ENCODE data around the gene VAV3. TPM values are rescaled to one million over a fixed set of nuclear protein-coding genes. Genes with fewer than 3 reads are reported as not detected.

The VAV3 gene
- total and polyA plus RNA-seq, 2 of the 8 experiments (the other 6 are each of a cell fraction or from before 2014, with no cell fraction given) = 2.9 to 7.9 TPM

DNA sequence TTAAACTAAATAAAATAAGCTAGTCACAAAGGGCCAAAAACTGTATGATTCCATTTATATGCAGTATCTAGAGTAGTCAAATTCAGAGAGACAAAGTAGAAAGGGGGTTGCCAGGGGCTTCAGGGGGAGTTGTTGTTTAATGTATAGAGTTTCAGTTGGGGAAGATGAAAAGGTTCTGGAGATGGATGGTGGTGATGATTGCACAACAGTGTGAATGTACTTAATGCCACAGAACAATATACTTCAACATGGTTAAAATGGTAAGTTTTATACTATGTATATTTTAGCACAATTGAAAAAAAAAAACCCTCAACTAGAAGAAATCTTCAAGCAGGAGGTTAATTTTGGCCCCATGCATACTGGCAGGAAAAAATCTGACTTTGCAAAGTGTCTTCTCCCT, 24.3 kb downstream of the VAV3 start:
- Histone ChIP-seq H2BK12ac (ENCODE audit: low read depth, low read length) (no peak overlapping the region), H2BK20ac (ENCODE audit: low read length) (no peak overlapping the region), H3K36me3 (ENCODE audit: control insufficient read depth in 2 of 4, insufficient read depth in 4 of 4, low read length in 3 of 4) (no peaks in the 10 kb centered on the region), H3K23ac (ENCODE audit: insufficient read length) (no peak overlapping the region), H4K8ac (ENCODE audit: extremely low read depth, insufficient read depth, low read length) (no peak overlapping the region), H2AK5ac (ENCODE audit: low read depth, low read length) (no peak overlapping the region), H4K20me1 (replicated peaks in 1 of 2; ENCODE audit: control insufficient read depth in 1 of 2, insufficient read depth in 2 of 2, low read length in 2 of 2) (no peaks in the 10 kb centered on the region), H2BK5ac (ENCODE audit: low read depth, low read length) (no peak overlapping the region), H3K4me3 (ENCODE audit: extremely low read depth in 1 of 4, insufficient read depth in 2 of 4, low read depth in 3 of 4, low read length in 4 of 4) (no peak overlapping the region), H3K14ac (ENCODE audit: insufficient read length) (no peak overlapping the region), H3K27me3 (replicated peaks in 1 of 4; ENCODE audit: control insufficient read depth in 3 of 4, extremely low read depth in 1 of 4, insufficient read depth in 3 of 4, low read length in 3 of 4) (no peaks in the 10 kb centered on the region), H2BK15ac (ENCODE audit: low read length) (no peak overlapping the region), H3K79me1 (ENCODE audit: low read depth, low read length) (no peaks in the 10 kb centered on the region), H4K91ac (replicated peaks; ENCODE audit: insufficient read length, low read length) (no peak overlapping the region), H3K9ac (replicated peaks in 1 of 4; ENCODE audit: extremely low read depth in 1 of 4, low read depth in 3 of 4, low read length in 3 of 4) (no peak overlapping the region), H3K79me2 (ENCODE audit: control insufficient read depth in 1 of 2, insufficient read depth in 2 of 2, low read length in 2 of 2) (no peaks in the 10 kb centered on the region), H2AFZ (ENCODE audit: low read length) (no peak overlapping the region), H3K4me1 (replicated peaks in 1 of 4; ENCODE audit: control insufficient read depth in 3 of 4, insufficient read depth in 4 of 4, low read length in 3 of 4) (peaks cover 2 to 11% (median 6%) of the 10 kb centered on the region in 4 experiments; a peak in 5 of 7 replicates), H3K4me2 (ENCODE audit: insufficient read depth in 1 of 2, low read depth in 2 of 2, low read length in 2 of 2) (no peak overlapping the region), H3K9me3 (ENCODE audit: insufficient read depth in 2 of 2, low read depth in 1 of 2, low read length in 1 of 2) (no peaks in the 10 kb centered on the region), H3K18ac (ENCODE audit: extremely low read depth, low read length) (no peak overlapping the region), H2BK120ac (replicated peaks; ENCODE audit: low read depth, low read length) (no peak overlapping the region), H3K4ac (replicated peaks; ENCODE audit: insufficient read length, low read depth, low read length) (no peak overlapping the region), H3K23me2 (ENCODE audit: low read depth, low read length) (no peaks in the 10 kb centered on the region), H3K56ac (replicated peaks; ENCODE audit: insufficient read length, low read depth, low read length) (no peak overlapping the region), H4K5ac (ENCODE audit: insufficient read length, low read depth, low read length) (no peak overlapping the region), H3K27ac (ENCODE audit: low read depth, low read length) (no peak overlapping the region)
- ChIA-PET CTCF (ENCODE audit: partially characterized antibody) (interaction anchor here (0.6 to 1.0 kb wide), 4 partner anchors 18 to 170 kb away, joined by 3 read pairs; no protein-coding TSS in a partner anchor), POLR2A (ENCODE audit: partially characterized antibody) (interaction anchor here (0.7 kb wide), 1 partner anchor 46 kb away, joined by 3 read pairs; no protein-coding TSS in a partner anchor)
- FAIRE-seq (no peak), DNase-seq (ENCODE audit: low read depth in 1 of 2, low spot score in 2 of 2) (no peak)
- no peak for TF ChIP-seq RBBP5 (IDR thresholded peaks at IDR 0.05; ENCODE audit: borderline replicate concordance, low read depth, low read length)
- no peak for TF ChIP-seq POLR2AphosphoS5 (IDR thresholded peaks at IDR 0.05; ENCODE audit: low read depth, low read length)
- no peak for TF ChIP-seq SRF (IDR thresholded peaks at IDR 0.05; ENCODE audit: low read depth, low read length)
- no peak for TF ChIP-seq YY1 (IDR thresholded peaks at IDR 0.05; ENCODE audit: low read depth, low read length)
- TF ChIP-seq TEAD4 (IDR thresholded peaks at IDR 0.05; ENCODE audit: low read depth, low read length) = no peak
- no peak for TF ChIP-seq EGR1 (IDR thresholded peaks at IDR 0.05; ENCODE audit: borderline replicate concordance, low read depth, low read length)
- no peak for TF ChIP-seq FOSL1 (IDR thresholded peaks at IDR 0.05; ENCODE audit: insufficient read depth, low read depth, low read length)
- no peak for TF ChIP-seq SP4 (IDR thresholded peaks at IDR 0.05; ENCODE audit: low read length)
- no peak for TF ChIP-seq RXRA (IDR thresholded peaks at IDR 0.05; ENCODE audit: insufficient read depth, low read depth, low read length)
- TF ChIP-seq POLR2A (IDR thresholded peaks at IDR 0.05; ENCODE audit: control extremely low read depth in 1 of 2, low read depth in 2 of 2, low read length in 2 of 2) = no peak
- no peak for TF ChIP-seq ASH2L (IDR thresholded peaks at IDR 0.05; ENCODE audit: low read length)
- no peak for TF ChIP-seq RFX5 (IDR thresholded peaks at IDR 0.05; ENCODE audit: borderline replicate concordance, low read depth, low read length)
- no peak for TF ChIP-seq NANOG (IDR thresholded peaks at IDR 0.05; ENCODE audit: insufficient read depth, low read depth, low read length, poor library complexity, severe bottlenecking)
- no peak for TF ChIP-seq BRCA1 (IDR thresholded peaks at IDR 0.05; ENCODE audit: low read depth, low read length)
